ENCODE measurements around the gene SMPD1.

The SMPD1 gene

GRCh38 chr11:6417907-6418556 is 27.8 kb downstream of the SMPD1 start:
- no peak for DNase-seq

- peak in 1 of 2 donors; percentile 17 for DNase-seq
Measured at GRCh38 chr11:6418557-6419008, 28.3 kb downstream of the SMPD1 start.

DNA sequence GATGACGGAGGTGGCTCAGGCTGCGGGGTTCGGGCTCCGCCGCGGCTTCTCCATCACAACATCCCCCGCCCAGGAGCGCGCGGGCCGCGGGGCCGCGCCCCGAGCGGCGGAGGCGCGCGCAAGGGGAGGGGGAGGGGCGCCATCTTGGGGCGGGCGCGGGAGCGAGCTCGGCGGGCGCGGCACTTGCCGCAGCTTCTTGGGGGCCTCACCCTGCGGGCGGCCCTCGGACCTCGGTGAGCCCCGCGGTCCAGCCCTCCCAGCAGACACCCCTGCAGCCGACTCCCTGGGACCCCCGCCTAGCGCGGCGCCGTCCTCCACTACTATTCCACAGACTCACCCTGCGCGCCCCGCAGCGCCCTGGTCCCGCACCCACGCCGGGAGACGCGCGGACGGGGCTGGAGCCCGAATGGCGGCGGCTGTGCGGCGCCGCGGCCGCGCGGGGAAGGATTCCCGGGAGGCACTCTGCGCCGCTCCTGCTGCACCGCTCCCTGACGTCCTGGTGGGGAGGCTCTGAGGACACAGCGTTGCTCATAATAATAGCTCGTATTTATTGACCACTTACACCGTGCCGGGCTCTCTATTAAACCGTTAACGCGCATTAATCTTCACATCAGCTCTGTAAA is 28.8 kb downstream of the SMPD1 start, which contains the start of gene APBB1:
Gene APBB1 (minus strand): TSS at position 86 of the 623 bp plus-strand sequence. CDS start 7,747 bp downstream, outside the sequence.
- DNase-seq = peak; percentile 68 to 82

DNA sequence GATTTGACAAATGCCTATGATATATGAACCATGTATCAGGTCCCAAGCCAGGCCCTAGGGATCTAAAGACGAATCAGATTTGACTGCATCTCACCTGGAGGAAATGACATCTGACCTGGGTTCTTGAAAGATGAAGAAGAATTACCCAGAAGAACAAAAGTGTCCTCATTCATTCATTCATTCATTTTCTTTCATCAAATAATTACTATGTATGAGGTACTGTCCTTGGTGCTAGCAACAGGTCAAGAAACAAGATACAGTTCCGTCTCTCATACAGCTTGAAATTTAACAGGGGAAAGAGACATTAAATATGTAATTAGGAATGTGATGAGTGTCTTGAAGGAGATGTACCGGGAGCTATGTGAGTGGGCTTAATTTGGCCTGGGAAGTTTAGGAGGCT is 30.4 kb downstream of the SMPD1 start:
- DNase-seq = no peak

DNA sequence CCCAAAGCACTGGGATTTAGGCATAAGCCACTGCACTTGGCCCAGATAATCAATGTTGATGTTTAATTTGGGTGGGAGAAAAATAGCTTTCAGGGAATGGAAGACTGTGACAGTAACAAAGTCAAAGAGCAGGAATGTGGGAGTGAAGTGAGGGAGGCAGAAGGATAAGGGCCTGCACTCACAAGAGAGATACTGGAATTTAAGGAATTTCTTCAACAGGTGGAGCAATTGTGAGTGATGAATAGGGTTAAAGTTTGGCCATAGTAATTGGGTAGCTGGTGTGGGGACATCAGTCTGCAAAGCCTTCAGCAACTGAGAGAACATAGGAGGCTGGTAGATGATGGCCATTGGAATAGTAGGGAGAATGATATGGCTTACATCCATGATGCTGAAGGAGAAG is 37.2 kb downstream of the SMPD1 start:
- no peak for DNase-seq

DNA sequence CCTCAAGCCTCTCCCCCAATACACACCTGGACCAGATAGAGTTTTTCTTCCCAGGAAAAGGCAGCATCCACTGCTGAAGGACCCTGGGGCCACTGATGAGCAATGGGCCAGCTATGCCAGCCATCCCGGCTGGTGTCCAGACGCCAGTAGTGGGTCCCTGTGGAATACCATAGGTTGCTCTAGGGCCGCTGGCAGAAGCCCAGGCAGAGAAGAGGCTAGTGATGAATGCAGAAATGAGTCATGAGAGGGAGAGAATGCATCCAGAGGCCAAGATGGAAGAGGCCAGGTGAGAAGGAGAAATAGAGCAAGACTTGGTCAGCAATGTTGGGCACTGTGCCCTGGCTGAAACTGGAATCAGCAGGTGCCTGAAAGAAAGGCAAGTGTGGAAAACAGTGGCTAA is 41.6 kb downstream of the SMPD1 start:
- DNase-seq = no peak

GRCh38 chr11:6433998-6434660 is 43.9 kb downstream of the SMPD1 start:
- DNase-seq = no peak

GRCh38 chr11:6437423-6437822 is 47.1 kb downstream of the SMPD1 start:
- no peak for DNase-seq

DNA sequence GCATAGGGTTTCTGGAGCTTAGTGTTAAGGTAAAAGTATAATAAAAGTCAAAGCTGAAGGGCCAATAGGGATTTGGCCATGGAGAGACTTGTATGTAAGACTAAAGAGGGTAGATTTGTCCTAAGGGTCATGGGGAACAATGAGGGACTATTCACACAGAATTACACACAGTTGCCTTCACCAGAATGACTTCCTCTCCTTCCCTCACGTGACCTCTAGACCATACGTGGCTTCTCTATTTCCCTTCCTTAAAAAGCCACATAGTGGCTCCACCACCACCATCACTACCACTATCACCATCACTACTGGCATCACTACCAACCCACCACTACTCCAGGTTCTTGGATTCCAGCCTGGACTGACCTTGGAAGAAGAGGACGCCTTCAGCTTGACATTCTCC is 47.7 kb downstream of the SMPD1 start:
- DNase-seq = peak; percentile 4 to 29

GRCh38 chr11:6438979-6439571 is 48.8 kb downstream of the SMPD1 start:
- DNase-seq = peak; percentile 37 to 51

- no peak for DNase-seq
Measured at GRCh38 chr11:6440906-6441358, 50.7 kb downstream of the SMPD1 start, which contains the start of gene HPX. TSS of gene HPX (minus strand) at chr11:6440987. CDS start at chr11:6440963, 24 bp downstream.

DNA sequence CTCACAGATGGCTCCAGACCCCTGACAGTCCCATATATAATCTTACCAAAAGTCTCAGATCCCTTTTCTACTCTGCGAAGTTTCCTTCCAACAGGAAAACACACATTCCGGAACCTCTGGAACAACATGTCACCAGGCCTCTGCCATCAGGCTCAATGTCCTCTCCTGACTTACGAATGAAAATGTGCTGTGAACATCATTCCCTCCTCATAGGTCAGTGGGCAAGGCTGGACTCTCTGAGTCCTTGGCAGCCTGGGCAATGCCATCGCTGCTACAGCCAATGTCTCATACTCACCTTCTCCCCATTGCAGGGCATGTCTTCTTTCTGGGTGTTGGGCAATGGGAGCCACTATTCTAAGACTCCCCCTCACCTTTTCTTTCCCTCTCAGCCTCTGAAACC is 52.2 kb downstream of the SMPD1 start:
- no peak for DNase-seq

DNA sequence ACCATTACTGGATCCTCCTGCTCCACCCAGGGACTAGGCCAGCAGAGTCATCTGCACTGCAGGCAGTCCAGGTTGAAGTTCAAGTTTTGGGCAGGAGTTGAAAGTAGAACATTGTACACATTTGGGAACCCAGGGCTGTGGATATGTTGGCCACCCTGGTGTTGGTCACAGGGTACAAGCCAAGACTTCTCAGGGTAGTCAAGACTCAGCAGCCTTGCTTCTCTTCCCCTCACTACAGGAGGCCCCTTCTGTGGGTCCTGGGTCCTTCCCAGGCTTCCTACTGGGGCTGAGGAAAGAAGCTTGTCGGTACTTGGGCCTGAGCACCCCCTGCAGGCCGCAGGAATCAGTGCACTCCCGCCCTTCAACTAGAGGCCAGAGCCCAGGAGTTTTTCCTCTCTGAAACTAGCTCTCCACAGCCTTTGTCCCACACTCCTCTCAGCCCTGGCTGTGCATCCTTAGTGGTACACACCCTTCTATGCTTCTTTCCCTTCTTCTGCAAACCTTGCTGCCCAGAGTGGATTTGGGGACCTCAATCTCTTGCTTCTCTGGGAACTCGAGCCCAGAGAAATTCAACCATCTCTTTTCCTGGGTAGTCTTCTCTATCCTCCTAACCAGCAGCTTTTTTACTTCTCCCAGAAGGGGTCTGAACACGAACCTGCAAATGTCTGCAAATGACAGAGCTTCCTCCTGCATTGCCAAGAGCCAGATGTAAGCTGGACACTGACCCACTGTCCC is 53.2 kb downstream of the SMPD1 start:
- DNase-seq = peak; percentile 60 to 68
